ENCODE data around the gene GIMAP2. TPM values are rescaled to one million over a fixed set of nuclear protein-coding genes. Genes with fewer than 3 reads are reported as not detected.
"Not testable (repeated sequence)": the region's sequence is repeated elsewhere in the genome, so short reads cannot be mapped to it uniquely, and the experiment has no call there.

GIMAP2 gene
- polyA plus RNA-seq, 3 donors, result 45.6 to 63.8 (median 47.0) TPM

DNA sequence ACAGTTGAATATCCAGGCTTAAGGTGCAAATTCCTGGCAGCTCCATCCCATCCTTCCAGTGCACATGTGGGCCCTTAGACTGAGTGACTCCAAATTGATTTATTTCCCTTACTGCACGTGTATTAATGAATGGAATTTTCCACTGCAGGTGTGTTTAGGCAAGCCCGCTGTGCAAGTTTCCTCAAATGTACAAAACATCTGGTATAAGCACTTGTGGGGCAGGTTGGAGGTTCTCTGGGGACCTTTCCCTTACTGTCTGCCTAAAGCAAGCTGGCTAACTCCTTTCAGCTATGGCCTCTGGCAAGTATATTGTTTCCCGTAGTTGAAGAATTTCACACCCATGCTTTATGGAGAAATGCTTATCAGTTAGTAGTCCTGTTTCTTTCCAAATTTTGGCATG lies 28.0 kb upstream of the GIMAP2 start:
- Histone ChIP-seq H3K9ac (ENCODE audit: insufficient read depth, low read length, poor library complexity, severe bottlenecking) (no peak overlapping the region), H3K4me3 (replicated peaks in 1 of 3; ENCODE audit: low read depth in 2 of 3, low read length in 3 of 3) (no peak overlapping the region), H3K4me1 (ENCODE audit: control insufficient read depth in 1 of 2, insufficient read depth in 2 of 2, low read length in 2 of 2) (no peaks in the 10 kb centered on the region), H4K20me1 (ENCODE audit: insufficient read depth, low read length) (no peaks in the 10 kb centered on the region), H3K4me2 (replicated peaks; ENCODE audit: extremely low read depth, low read length, poor library complexity, severe bottlenecking) (no peak overlapping the region), H3K36me3 (replicated peaks in 1 of 2; ENCODE audit: control insufficient read depth in 1 of 2, insufficient read depth in 2 of 2, low read length in 2 of 2) (no peaks in the 10 kb centered on the region), H3K79me2 (ENCODE audit: insufficient read depth, low read length) (no peaks in the 10 kb centered on the region), H2AFZ (ENCODE audit: insufficient read depth, low read depth, low read length, poor library complexity, severe bottlenecking) (no peak overlapping the region), H3K27me3 (ENCODE audit: control insufficient read depth in 2 of 2, insufficient read depth in 2 of 2, low read length in 2 of 2) (no peaks in the 10 kb centered on the region), H3K9me3 (replicated peaks in 1 of 2; ENCODE audit: control insufficient read depth in 1 of 2, insufficient read depth in 1 of 2, low read length in 2 of 2) (peaks cover 0 to 7% of the 10 kb centered on the region in 2 donors), H3K27ac (ENCODE audit: low read depth in 1 of 2, low read length in 2 of 2) (no peak overlapping the region)
- H3K9me3 Mint-ChIP-seq, result peaks cover 0 to 8% (median 4%) of the 10 kb centered on the region in 7 donors
- peaks cover 8% of the 10 kb centered on the region for H3K4me1 Mint-ChIP-seq
- no peaks in the 10 kb centered on the region for H3K36me3 Mint-ChIP-seq
- intact Hi-C loops (cut with micrococcal nuclease), result no loop called here
- no peak overlapping the region for H3K4me3 Mint-ChIP-seq
- H3K27me3 Mint-ChIP-seq (ENCODE audit: low read depth in 3 of 3), result peaks cover 1 to 3% (median 1%) of the 10 kb centered on the region in 3 donors
- WGBS (ENCODE audit: insufficient coverage), result no CpG with 5 or more reads among the region's 3 CpGs
- TF ChIP-seq, protein P1, sequence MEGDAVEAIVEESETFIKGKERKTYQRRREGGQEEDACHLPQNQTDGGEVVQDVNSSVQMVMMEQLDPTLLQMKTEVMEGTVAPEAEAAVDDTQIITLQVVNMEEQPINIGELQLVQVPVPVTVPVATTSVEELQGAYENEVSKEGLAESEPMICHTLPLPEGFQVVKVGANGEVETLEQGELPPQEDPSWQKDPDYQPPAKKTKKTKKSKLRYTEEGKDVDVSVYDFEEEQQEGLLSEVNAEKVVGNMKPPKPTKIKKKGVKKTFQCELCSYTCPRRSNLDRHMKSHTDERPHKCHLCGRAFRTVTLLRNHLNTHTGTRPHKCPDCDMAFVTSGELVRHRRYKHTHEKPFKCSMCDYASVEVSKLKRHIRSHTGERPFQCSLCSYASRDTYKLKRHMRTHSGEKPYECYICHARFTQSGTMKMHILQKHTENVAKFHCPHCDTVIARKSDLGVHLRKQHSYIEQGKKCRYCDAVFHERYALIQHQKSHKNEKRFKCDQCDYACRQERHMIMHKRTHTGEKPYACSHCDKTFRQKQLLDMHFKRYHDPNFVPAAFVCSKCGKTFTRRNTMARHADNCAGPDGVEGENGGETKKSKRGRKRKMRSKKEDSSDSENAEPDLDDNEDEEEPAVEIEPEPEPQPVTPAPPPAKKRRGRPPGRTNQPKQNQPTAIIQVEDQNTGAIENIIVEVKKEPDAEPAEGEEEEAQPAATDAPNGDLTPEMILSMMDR (IDR thresholded peaks at IDR 0.05), result no peak
- no peak for DNase-seq
- H3K27ac Mint-ChIP-seq, result no peak overlapping the region

DNA sequence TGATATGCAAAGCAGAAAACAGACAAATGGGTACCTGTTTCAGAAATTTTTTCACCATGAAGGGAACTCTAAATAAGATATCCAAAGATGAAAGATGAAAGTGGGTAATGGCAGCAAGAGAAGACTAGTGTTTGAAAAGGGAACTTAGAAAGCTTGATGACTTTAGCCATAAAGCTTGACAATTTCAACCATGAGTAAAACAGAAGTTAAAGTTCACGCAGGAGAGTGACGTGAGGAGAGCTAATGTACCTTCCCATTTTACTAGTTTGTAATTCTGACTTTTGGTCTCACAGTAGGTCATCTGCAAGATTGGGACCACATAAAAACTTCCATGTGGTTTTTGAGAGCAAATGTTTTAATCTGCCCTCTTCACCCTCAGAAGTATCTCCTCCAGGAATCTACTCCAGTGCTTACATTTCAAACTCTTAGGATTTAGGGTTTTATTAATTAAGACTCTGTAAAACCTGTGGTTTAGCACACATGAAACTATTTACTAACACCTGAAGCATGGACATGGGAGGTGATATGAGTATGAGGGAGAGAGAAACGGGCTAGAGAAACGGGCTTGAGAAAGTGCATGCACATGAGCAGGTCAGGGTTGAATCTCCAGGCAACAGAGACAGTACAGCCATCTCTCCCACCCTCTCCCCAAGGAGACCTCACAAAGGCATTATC lies 24.4 kb upstream of the GIMAP2 start:
- H3K4me2 ChIP-seq (replicated peaks; ENCODE audit: extremely low read depth, low read length, poor library complexity, severe bottlenecking), result no peak overlapping the region
- peaks cover 0 to 7% of the 10 kb centered on the region in 2 donors for H3K9me3 ChIP-seq (replicated peaks in 1 of 2; ENCODE audit: control insufficient read depth in 1 of 2, insufficient read depth in 1 of 2, low read length in 2 of 2)
- H3K27me3 Mint-ChIP-seq (ENCODE audit: low read depth in 3 of 3), result peaks cover 0 to 2% (median 1%) of the 10 kb centered on the region in 3 donors
- no CpG with 5 or more reads among the region's 4 CpGs for WGBS (ENCODE audit: insufficient coverage)
- H3K4me1 Mint-ChIP-seq, result peaks cover 31% of the 10 kb centered on the region
- TF ChIP-seq, protein P1 (IDR thresholded peaks at IDR 0.05), result no peak
- H3K9ac ChIP-seq (ENCODE audit: insufficient read depth, low read length, poor library complexity, severe bottlenecking), result no peak overlapping the region
- H3K27me3 ChIP-seq (ENCODE audit: control insufficient read depth in 2 of 2, insufficient read depth in 2 of 2, low read length in 2 of 2), result no peaks in the 10 kb centered on the region
- H3K4me1 ChIP-seq (ENCODE audit: control insufficient read depth in 1 of 2, insufficient read depth in 2 of 2, low read length in 2 of 2), result peaks cover 14 to 15% of the 10 kb centered on the region in 2 donors
- peaks cover 0 to 6% (median 3%) of the 10 kb centered on the region in 7 donors for H3K9me3 Mint-ChIP-seq
- no peak overlapping the region for H3K27ac ChIP-seq (ENCODE audit: low read depth in 1 of 2, low read length in 2 of 2)
- no peaks in the 10 kb centered on the region for H4K20me1 ChIP-seq (ENCODE audit: insufficient read depth, low read length)
- H2AFZ ChIP-seq (ENCODE audit: insufficient read depth, low read depth, low read length, poor library complexity, severe bottlenecking), result no peak overlapping the region
- no peak overlapping the region for H3K4me3 Mint-ChIP-seq
- no peaks in the 10 kb centered on the region for H3K36me3 Mint-ChIP-seq
- H3K4me3 ChIP-seq (replicated peaks in 1 of 3; ENCODE audit: low read depth in 2 of 3, low read length in 3 of 3), result no peak overlapping the region
- H3K79me2 ChIP-seq (ENCODE audit: insufficient read depth, low read length), result no peaks in the 10 kb centered on the region
- no peak for DNase-seq
- no peaks in the 10 kb centered on the region for H3K36me3 ChIP-seq (replicated peaks in 1 of 2; ENCODE audit: control insufficient read depth in 1 of 2, insufficient read depth in 2 of 2, low read length in 2 of 2)
- H3K27ac Mint-ChIP-seq, result no peak overlapping the region
- intact Hi-C loops (cut with micrococcal nuclease), result no loop called here

DNA sequence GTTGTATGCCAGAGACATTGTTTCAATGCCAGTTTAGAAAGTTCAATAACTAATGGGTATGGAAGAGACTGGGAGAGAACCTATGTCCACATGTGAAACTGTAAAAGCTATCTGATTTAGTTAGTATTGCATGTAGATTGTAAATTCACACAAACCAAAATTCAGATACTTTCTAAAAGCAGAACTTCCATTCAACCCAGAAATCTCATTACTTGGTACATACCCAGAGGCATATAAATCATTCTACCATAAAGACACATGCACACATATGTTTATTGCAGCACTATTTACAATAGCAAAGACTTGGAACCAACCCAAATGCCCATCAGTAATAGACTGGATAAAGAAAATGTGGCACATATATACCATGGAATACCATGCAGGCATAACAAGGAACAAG lies 22.7 kb upstream of the GIMAP2 start:
- H3K79me2 ChIP-seq (ENCODE audit: insufficient read depth, low read length); DNase-seq; H3K4me3 ChIP-seq (replicated peaks in 1 of 3; ENCODE audit: low read depth in 2 of 3, low read length in 3 of 3); H3K27ac ChIP-seq (ENCODE audit: low read depth in 1 of 2, low read length in 2 of 2); H3K9me3 ChIP-seq (replicated peaks in 1 of 2; ENCODE audit: control insufficient read depth in 1 of 2, insufficient read depth in 1 of 2, low read length in 2 of 2); H3K27me3 Mint-ChIP-seq (ENCODE audit: low read depth in 3 of 3); intact Hi-C loops (cut with micrococcal nuclease); H3K36me3 ChIP-seq (replicated peaks in 1 of 2; ENCODE audit: control insufficient read depth in 1 of 2, insufficient read depth in 2 of 2, low read length in 2 of 2); H3K36me3 Mint-ChIP-seq; H4K20me1 ChIP-seq (ENCODE audit: insufficient read depth, low read length); H3K9me3 Mint-ChIP-seq; H3K4me3 Mint-ChIP-seq; H2AFZ ChIP-seq (ENCODE audit: insufficient read depth, low read depth, low read length, poor library complexity, severe bottlenecking); H3K9ac ChIP-seq (ENCODE audit: insufficient read depth, low read length, poor library complexity, severe bottlenecking); H3K27me3 ChIP-seq (ENCODE audit: control insufficient read depth in 2 of 2, insufficient read depth in 2 of 2, low read length in 2 of 2); H3K4me2 ChIP-seq (replicated peaks; ENCODE audit: extremely low read depth, low read length, poor library complexity, severe bottlenecking): not testable (repeated sequence)
- peaks cover 26 to 27% of the 10 kb centered on the region in 2 donors for H3K4me1 ChIP-seq (ENCODE audit: control insufficient read depth in 1 of 2, insufficient read depth in 2 of 2, low read length in 2 of 2)
- H3K4me1 Mint-ChIP-seq, result peaks cover 42% of the 10 kb centered on the region
- H3K27ac Mint-ChIP-seq, result peak overlapping the region in 1 of 7 donors; percentile 57

All from CD14-positive monocyte (primary cell).